Large intestine (tissue), 3 donors: ENCODE measurements around the gene SH3TC1. TPM values are rescaled to one million over a fixed set of nuclear protein-coding genes. Genes with fewer than 3 reads are reported as not detected.
A peak's percentile ranks its signal among the peaks of the same experiment; 100 is the strongest.

Experiments
- DNase-seq, 2 donors: peaks; one replicate each; pipeline versions ENCODE4 v3.0.0 to v3.0.0-alpha.2; 2013
- H3K27ac ChIP-seq: one replicate; pipeline ENCODE4 v1.5.1; 2013; ENCODE audit warnings: low read length
- H3K27me3 ChIP-seq: 2 replicates; pipeline ENCODE4 v1.6.1; 2013; ENCODE audit warnings: low read length; ENCODE audit not compliant: control insufficient read depth, insufficient read depth
- H3K36me3 ChIP-seq: 2 replicates; pipeline ENCODE4 v1.6.1; 2013; ENCODE audit warnings: low read length; ENCODE audit not compliant: control insufficient read depth, insufficient read depth
- H3K4me1 ChIP-seq: one replicate; pipeline ENCODE4 v1.6.1; 2013; ENCODE audit warnings: low read length; ENCODE audit not compliant: control insufficient read depth, insufficient read depth
- H3K4me3 ChIP-seq: one replicate; pipeline ENCODE4 v1.5.1; 2013; ENCODE audit warnings: low read length
- H3K9me3 ChIP-seq: one replicate; pipeline ENCODE4 v1.6.1; 2013; ENCODE audit warnings: mild to moderate bottlenecking, low read depth, low read length, moderate library complexity; ENCODE audit not compliant: control insufficient read depth
- WGBS: methylation state at CpG from one replicate; pipeline ENCODE4 v1.1.5; 2013; ENCODE audit warnings: low lambda C conversion rate; ENCODE audit not compliant: insufficient coverage; 5-methylcytosine and 5-hydroxymethylcytosine counted together
- polyA plus RNA-seq: library from polyadenylated mRNA; unstranded; fragments of 120-200 nt; gene quantifications from one replicate; pipeline ENCODE4 v1.2.1, GENCODE V29; 2013

SH3TC1 gene
- polyA plus RNA-seq, 1 donor, result 21.1 TPM

- Histone ChIP-seq H3K9me3 (no peaks in the 10 kb centered on the region), H3K36me3 (peaks cover 76% of the 10 kb centered on the region), H3K27ac (no peak overlapping the region), H3K27me3 (no peaks in the 10 kb centered on the region), H3K4me1 (peaks cover 12% of the 10 kb centered on the region), H3K4me3 (no peak overlapping the region)
- no CpG with 5 or more reads among the region's 15 CpGs for WGBS
- DNase-seq, result no peak
Measured at GRCh38 chr4:8222609-8223388, 23.7 kb downstream of the SH3TC1 start.

- H3K4me3 ChIP-seq, result no peak overlapping the region
- H3K27me3 ChIP-seq, result no peaks in the 10 kb centered on the region
- no peak for DNase-seq
- no CpG with 5 or more reads among the region's 12 CpGs for WGBS
- peaks cover 72% of the 10 kb centered on the region for H3K36me3 ChIP-seq
- no peaks in the 10 kb centered on the region for H3K9me3 ChIP-seq
- peaks cover 12% of the 10 kb centered on the region for H3K4me1 ChIP-seq
- no peak overlapping the region for H3K27ac ChIP-seq
Measured at GRCh38 chr4:8224267-8224974, 25.3 kb downstream of the SH3TC1 start.

GRCh38 chr4:8224975-8225625, 26.0 kb downstream of the SH3TC1 start:
- Histone ChIP-seq H3K9me3 (no peaks in the 10 kb centered on the region), H3K4me1 (peaks cover 12% of the 10 kb centered on the region), H3K27me3 (no peaks in the 10 kb centered on the region), H3K27ac (no peak overlapping the region), H3K36me3 (peaks cover 68% of the 10 kb centered on the region), H3K4me3 (no peak overlapping the region)
- no peak for DNase-seq
- no CpG with 5 or more reads among the region's 12 CpGs for WGBS

GRCh38 chr4:8225706-8226443, 26.8 kb downstream of the SH3TC1 start:
- Histone ChIP-seq H3K27me3 (no peaks in the 10 kb centered on the region), H3K27ac (no peak overlapping the region), H3K4me3 (no peak overlapping the region), H3K36me3 (peaks cover 60% of the 10 kb centered on the region), H3K9me3 (no peaks in the 10 kb centered on the region), H3K4me1 (peaks cover 12% of the 10 kb centered on the region)
- WGBS, result no CpG with 5 or more reads among the region's 10 CpGs
- no peak for DNase-seq

- Histone ChIP-seq H3K4me3 (no peak overlapping the region), H3K9me3 (no peaks in the 10 kb centered on the region), H3K27me3 (no peaks in the 10 kb centered on the region), H3K4me1 (peaks cover 12% of the 10 kb centered on the region), H3K27ac (no peak overlapping the region), H3K36me3 (peaks cover 54% of the 10 kb centered on the region)
- DNase-seq, result no peak
- no CpG with 5 or more reads among the region's 31 CpGs for WGBS
Measured at GRCh38 chr4:8227201-8227770, 28.2 kb downstream of the SH3TC1 start.

- Histone ChIP-seq H3K36me3 (peaks cover 55% of the 10 kb centered on the region), H3K4me1 (peaks cover 12% of the 10 kb centered on the region), H3K27ac (no peak overlapping the region), H3K27me3 (no peaks in the 10 kb centered on the region), H3K9me3 (no peaks in the 10 kb centered on the region), H3K4me3 (no peak overlapping the region)
- no CpG with 5 or more reads among the region's 27 CpGs for WGBS
- no peak for DNase-seq
Measured at GRCh38 chr4:8227771-8228318, 28.8 kb downstream of the SH3TC1 start.

- peak in 1 of 2 donors; percentile 51 for DNase-seq
- H3K4me3 ChIP-seq, result no peak overlapping the region
- H3K4me1 ChIP-seq, result peaks cover 12% of the 10 kb centered on the region
- H3K27ac ChIP-seq, result no peak overlapping the region
- no CpG with 5 or more reads among the region's 39 CpGs for WGBS
- no peaks in the 10 kb centered on the region for H3K27me3 ChIP-seq
- H3K9me3 ChIP-seq, result no peaks in the 10 kb centered on the region
- peaks cover 57% of the 10 kb centered on the region for H3K36me3 ChIP-seq
Measured at GRCh38 chr4:8228319-8229250, 29.5 kb downstream of the SH3TC1 start.

GRCh38 chr4:8229331-8229975, 30.4 kb downstream of the SH3TC1 start:
- H3K4me3 ChIP-seq, result no peak overlapping the region
- no peaks in the 10 kb centered on the region for H3K9me3 ChIP-seq
- WGBS, result no CpG with 5 or more reads among the region's 17 CpGs
- peaks cover 12% of the 10 kb centered on the region for H3K4me1 ChIP-seq
- no peak for DNase-seq
- peaks cover 58% of the 10 kb centered on the region for H3K36me3 ChIP-seq
- no peak overlapping the region for H3K27ac ChIP-seq
- no peaks in the 10 kb centered on the region for H3K27me3 ChIP-seq

- Histone ChIP-seq H3K9me3 (no peaks in the 10 kb centered on the region), H3K4me1 (peaks cover 12% of the 10 kb centered on the region), H3K27me3 (no peaks in the 10 kb centered on the region), H3K27ac (no peak overlapping the region), H3K36me3 (peaks cover 58% of the 10 kb centered on the region), H3K4me3 (no peak overlapping the region)
- no peak for DNase-seq
- 100% methylated on average over 7 of the region's 11 CpGs for WGBS
Measured at GRCh38 chr4:8230033-8230432, 30.9 kb downstream of the SH3TC1 start.
